ENCODE data around the gene KCNJ12. TPM values are rescaled to one million over a fixed set of nuclear protein-coding genes. Genes with fewer than 3 reads are reported as not detected.
"Not testable (repeated sequence)": the region's sequence is repeated elsewhere in the genome, so short reads cannot be mapped to it uniquely, and the experiment has no call there.

The KCNJ12 gene
- polyA plus RNA-seq, 3 donors, result not detected

GRCh38 chr17:21345236-21345635 lies 30.9 kb upstream of the KCNJ12 start:
- Histone ChIP-seq H2AFZ (ENCODE audit: insufficient read depth, low read depth, low read length, poor library complexity, severe bottlenecking) (no peak overlapping the region), H3K9ac (ENCODE audit: insufficient read depth, low read length, poor library complexity, severe bottlenecking) (no peak overlapping the region)
- H3K27me3 Mint-ChIP-seq (ENCODE audit: low read depth in 3 of 3), result peaks cover 0 to 2% (median 0%) of the 10 kb centered on the region in 3 donors

DNA sequence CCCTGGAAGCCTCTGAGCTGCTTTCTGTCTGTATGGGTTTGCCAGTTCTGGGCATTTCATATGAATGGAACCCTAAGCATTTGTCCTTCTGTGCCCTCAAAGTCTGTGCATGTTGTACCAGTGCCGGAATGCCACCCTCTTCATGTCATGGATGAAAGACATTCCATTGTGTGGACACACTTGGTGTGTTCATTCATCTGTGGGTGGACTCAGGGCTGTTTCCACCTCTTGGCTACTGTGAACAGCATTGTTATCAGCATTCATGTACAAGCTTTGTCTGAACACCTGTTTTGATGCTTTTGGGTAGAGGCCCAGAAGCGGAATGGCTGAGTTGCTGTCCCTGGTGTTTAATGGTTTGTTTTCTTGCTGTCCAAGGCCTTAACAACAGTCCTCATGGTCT lies 30.1 kb upstream of the KCNJ12 start:
- H3K9ac ChIP-seq (ENCODE audit: insufficient read depth, low read length, poor library complexity, severe bottlenecking); H3K4me3 Mint-ChIP-seq; intact Hi-C loops (cut with micrococcal nuclease); DNase-seq; H3K27ac ChIP-seq (ENCODE audit: low read depth in 1 of 2, low read length in 2 of 2); H3K36me3 ChIP-seq (replicated peaks in 1 of 2; ENCODE audit: control insufficient read depth in 1 of 2, insufficient read depth in 2 of 2, low read length in 2 of 2); H4K20me1 ChIP-seq (ENCODE audit: insufficient read depth, low read length); H2AFZ ChIP-seq (ENCODE audit: insufficient read depth, low read depth, low read length, poor library complexity, severe bottlenecking); H3K27ac Mint-ChIP-seq; H3K4me1 ChIP-seq (ENCODE audit: control insufficient read depth in 1 of 2, insufficient read depth in 2 of 2, low read length in 2 of 2); H3K36me3 Mint-ChIP-seq; H3K9me3 Mint-ChIP-seq; H3K4me3 ChIP-seq (replicated peaks in 1 of 3; ENCODE audit: low read depth in 2 of 3, low read length in 3 of 3); H3K4me1 Mint-ChIP-seq; H3K27me3 ChIP-seq (ENCODE audit: control insufficient read depth in 2 of 2, insufficient read depth in 2 of 2, low read length in 2 of 2); H3K4me2 ChIP-seq (replicated peaks; ENCODE audit: extremely low read depth, low read length, poor library complexity, severe bottlenecking); H3K79me2 ChIP-seq (ENCODE audit: insufficient read depth, low read length); H3K27me3 Mint-ChIP-seq (ENCODE audit: low read depth in 3 of 3); H3K9me3 ChIP-seq (replicated peaks in 1 of 2; ENCODE audit: control insufficient read depth in 1 of 2, insufficient read depth in 1 of 2, low read length in 2 of 2): not testable (repeated sequence)
- no CpG with 5 or more reads among the region's 2 CpGs for WGBS (ENCODE audit: insufficient coverage)

More at GRCh38 chr17:21345236-21345635, 30.9 kb upstream of the KCNJ12 start:
- Mint-ChIP-seq H3K4me1 (peaks cover 2% of the 10 kb centered on the region), H3K4me3 (no peak overlapping the region), H3K9me3 (peaks cover 0 to 3% (median 0%) of the 10 kb centered on the region in 7 donors), H3K36me3 (no peaks in the 10 kb centered on the region), H3K27ac (no peak overlapping the region)
- Histone ChIP-seq H3K36me3 (replicated peaks in 1 of 2; ENCODE audit: control insufficient read depth in 1 of 2, insufficient read depth in 2 of 2, low read length in 2 of 2) (no peaks in the 10 kb centered on the region), H3K27ac (ENCODE audit: low read depth in 1 of 2, low read length in 2 of 2) (no peak overlapping the region), H3K9me3 (replicated peaks in 1 of 2; ENCODE audit: control insufficient read depth in 1 of 2, insufficient read depth in 1 of 2, low read length in 2 of 2) (no peaks in the 10 kb centered on the region), H3K27me3 (ENCODE audit: control insufficient read depth in 2 of 2, insufficient read depth in 2 of 2, low read length in 2 of 2) (no peaks in the 10 kb centered on the region), H3K4me2 (replicated peaks; ENCODE audit: extremely low read depth, low read length, poor library complexity, severe bottlenecking) (no peak overlapping the region), H3K4me3 (replicated peaks in 1 of 3; ENCODE audit: low read depth in 2 of 3, low read length in 3 of 3) (no peak overlapping the region), H3K4me1 (ENCODE audit: control insufficient read depth in 1 of 2, insufficient read depth in 2 of 2, low read length in 2 of 2) (no peaks in the 10 kb centered on the region), H4K20me1 (ENCODE audit: insufficient read depth, low read length) (no peaks in the 10 kb centered on the region), H3K79me2 (ENCODE audit: insufficient read depth, low read length) (no peaks in the 10 kb centered on the region)
- intact Hi-C loops (cut with micrococcal nuclease), result no loop called here
- TF ChIP-seq, protein P1, sequence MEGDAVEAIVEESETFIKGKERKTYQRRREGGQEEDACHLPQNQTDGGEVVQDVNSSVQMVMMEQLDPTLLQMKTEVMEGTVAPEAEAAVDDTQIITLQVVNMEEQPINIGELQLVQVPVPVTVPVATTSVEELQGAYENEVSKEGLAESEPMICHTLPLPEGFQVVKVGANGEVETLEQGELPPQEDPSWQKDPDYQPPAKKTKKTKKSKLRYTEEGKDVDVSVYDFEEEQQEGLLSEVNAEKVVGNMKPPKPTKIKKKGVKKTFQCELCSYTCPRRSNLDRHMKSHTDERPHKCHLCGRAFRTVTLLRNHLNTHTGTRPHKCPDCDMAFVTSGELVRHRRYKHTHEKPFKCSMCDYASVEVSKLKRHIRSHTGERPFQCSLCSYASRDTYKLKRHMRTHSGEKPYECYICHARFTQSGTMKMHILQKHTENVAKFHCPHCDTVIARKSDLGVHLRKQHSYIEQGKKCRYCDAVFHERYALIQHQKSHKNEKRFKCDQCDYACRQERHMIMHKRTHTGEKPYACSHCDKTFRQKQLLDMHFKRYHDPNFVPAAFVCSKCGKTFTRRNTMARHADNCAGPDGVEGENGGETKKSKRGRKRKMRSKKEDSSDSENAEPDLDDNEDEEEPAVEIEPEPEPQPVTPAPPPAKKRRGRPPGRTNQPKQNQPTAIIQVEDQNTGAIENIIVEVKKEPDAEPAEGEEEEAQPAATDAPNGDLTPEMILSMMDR (IDR thresholded peaks at IDR 0.05), result no peak
- no peak for DNase-seq
- WGBS (ENCODE audit: insufficient coverage), result 83% methylated on average over 3 of the region's 10 CpGs

GRCh38 chr17:21346651-21347250 lies 29.4 kb upstream of the KCNJ12 start:
- H3K79me2 ChIP-seq (ENCODE audit: insufficient read depth, low read length); H3K27me3 ChIP-seq (ENCODE audit: control insufficient read depth in 2 of 2, insufficient read depth in 2 of 2, low read length in 2 of 2); H3K36me3 ChIP-seq (replicated peaks in 1 of 2; ENCODE audit: control insufficient read depth in 1 of 2, insufficient read depth in 2 of 2, low read length in 2 of 2); intact Hi-C loops (cut with micrococcal nuclease); H2AFZ ChIP-seq (ENCODE audit: insufficient read depth, low read depth, low read length, poor library complexity, severe bottlenecking); H3K4me2 ChIP-seq (replicated peaks; ENCODE audit: extremely low read depth, low read length, poor library complexity, severe bottlenecking); H3K9me3 ChIP-seq (replicated peaks in 1 of 2; ENCODE audit: control insufficient read depth in 1 of 2, insufficient read depth in 1 of 2, low read length in 2 of 2); H3K9ac ChIP-seq (ENCODE audit: insufficient read depth, low read length, poor library complexity, severe bottlenecking); H3K36me3 Mint-ChIP-seq; H3K4me3 ChIP-seq (replicated peaks in 1 of 3; ENCODE audit: low read depth in 2 of 3, low read length in 3 of 3); H4K20me1 ChIP-seq (ENCODE audit: insufficient read depth, low read length); H3K27ac ChIP-seq (ENCODE audit: low read depth in 1 of 2, low read length in 2 of 2); H3K4me3 Mint-ChIP-seq; DNase-seq; H3K4me1 Mint-ChIP-seq; H3K9me3 Mint-ChIP-seq; H3K27ac Mint-ChIP-seq; H3K27me3 Mint-ChIP-seq (ENCODE audit: low read depth in 3 of 3); H3K4me1 ChIP-seq (ENCODE audit: control insufficient read depth in 1 of 2, insufficient read depth in 2 of 2, low read length in 2 of 2): not testable (repeated sequence)
- 81% methylated on average over 4 of the region's 10 CpGs for WGBS (ENCODE audit: insufficient coverage)

GRCh38 chr17:21347660-21348059 lies 28.5 kb upstream of the KCNJ12 start:
- H2AFZ ChIP-seq (ENCODE audit: insufficient read depth, low read depth, low read length, poor library complexity, severe bottlenecking); H3K36me3 ChIP-seq (replicated peaks in 1 of 2; ENCODE audit: control insufficient read depth in 1 of 2, insufficient read depth in 2 of 2, low read length in 2 of 2); H3K27ac Mint-ChIP-seq; H3K27me3 Mint-ChIP-seq (ENCODE audit: low read depth in 3 of 3); DNase-seq; H3K4me3 Mint-ChIP-seq; H3K79me2 ChIP-seq (ENCODE audit: insufficient read depth, low read length); H3K4me1 ChIP-seq (ENCODE audit: control insufficient read depth in 1 of 2, insufficient read depth in 2 of 2, low read length in 2 of 2); H3K9me3 ChIP-seq (replicated peaks in 1 of 2; ENCODE audit: control insufficient read depth in 1 of 2, insufficient read depth in 1 of 2, low read length in 2 of 2); H4K20me1 ChIP-seq (ENCODE audit: insufficient read depth, low read length); intact Hi-C loops (cut with micrococcal nuclease); H3K4me2 ChIP-seq (replicated peaks; ENCODE audit: extremely low read depth, low read length, poor library complexity, severe bottlenecking); H3K27ac ChIP-seq (ENCODE audit: low read depth in 1 of 2, low read length in 2 of 2); H3K9me3 Mint-ChIP-seq; H3K4me1 Mint-ChIP-seq; H3K36me3 Mint-ChIP-seq; H3K27me3 ChIP-seq (ENCODE audit: control insufficient read depth in 2 of 2, insufficient read depth in 2 of 2, low read length in 2 of 2); H3K9ac ChIP-seq (ENCODE audit: insufficient read depth, low read length, poor library complexity, severe bottlenecking); H3K4me3 ChIP-seq (replicated peaks in 1 of 3; ENCODE audit: low read depth in 2 of 3, low read length in 3 of 3): not testable (repeated sequence)
- WGBS (ENCODE audit: insufficient coverage), result no CpG with 5 or more reads among the region's 6 CpGs

Measured in CD14-positive monocyte (primary cell).